PC-3 (cell line): ENCODE measurements around the gene MED12L. TPM values are rescaled to one million over a fixed set of nuclear protein-coding genes. Genes with fewer than 3 reads are reported as not detected.

Experiments
- ATAC-seq: fragments of 200-7000 bp; cut with Tn5 transposase; 2 replicates; pipeline ENCODE4 v1.9.1; 2020; ENCODE audit warnings: mild to moderate bottlenecking, moderate library complexity
- BruUV-seq: library from RNA; stranded (reverse); fragments of 400-500 nt; replicated peaks from 2 replicates; lab custom pipeline; 2021; lab: Mats Ljungman, UMichigan
- CTCF ChIA-PET: fragments of 300-600 bp; sonication (Branson Sonifier 250); formaldehyde crosslinking; loops from one replicate; lab custom pipeline; 2022; ENCODE audit warnings: antibody characterized with exemption; lab: Charles Lee
- POLR2A ChIA-PET: fragments of 300-600 bp; sonication (Branson Sonifier 250); formaldehyde crosslinking; loops from one replicate; lab custom pipeline; 2022; ENCODE audit warnings: antibody characterized with exemption; ENCODE audit not compliant: unreplicated experiment; lab: Charles Lee
- DNase-seq: peaks from one replicate; pipeline ENCODE4 v3.0.0-alpha.2; 2015
- H2AFZ ChIP-seq: fragments of 300-600 bp; sonication (generic); 2 replicates; pipeline ENCODE4 v1.6.0; 2016; ENCODE audit warnings: antibody characterized with exemption, low read length
- H3F3A ChIP-seq: fragments of 300-600 bp; sonication (generic); one replicate; pipeline ENCODE4 v1.6.0; 2017; ENCODE audit warnings: antibody characterized with exemption, low read length, control low read depth, mild to moderate bottlenecking; ENCODE audit not compliant: unreplicated experiment
- H3K27ac ChIP-seq: fragments of 300-600 bp; sonication (generic); 2 replicates; pipeline ENCODE4 v1.5.1; 2016; ENCODE audit warnings: mild to moderate bottlenecking, low read length
- H3K27me3 ChIP-seq: fragments of 300-600 bp; sonication (generic); 2 replicates; pipeline ENCODE4 v1.6.1; 2016; ENCODE audit warnings: low read length, mixed read lengths
- H3K36me3 ChIP-seq: fragments of 300-600 bp; sonication (generic); 2 replicates; pipeline ENCODE4 v1.6.1; 2016; ENCODE audit warnings: low read depth, mixed run types, low read length, mixed read lengths
- H3K4me1 ChIP-seq: fragments of 300-600 bp; sonication (generic); 2 replicates; pipeline ENCODE4 v1.5.1; 2016; ENCODE audit warnings: low read length; ENCODE audit not compliant: insufficient read depth
- H3K4me2 ChIP-seq: fragments of 300-600 bp; sonication (generic); 2 replicates; pipeline ENCODE4 v1.6.0; 2016; ENCODE audit warnings: low read length
- H3K4me3 ChIP-seq: fragments of 300-600 bp; sonication (generic); 2 replicates; pipeline ENCODE4 v1.5.1; 2016; ENCODE audit warnings: mild to moderate bottlenecking, low read length, mixed read lengths
- H3K79me2 ChIP-seq: fragments of 300-600 bp; sonication (generic); 2 replicates; pipeline ENCODE4 v1.6.1; 2017; ENCODE audit warnings: low read length, mixed read lengths
- H3K9ac ChIP-seq: fragments of 300-600 bp; sonication (generic); 2 replicates; pipeline ENCODE4 v1.6.0; 2016; ENCODE audit warnings: mild to moderate bottlenecking, low read length
- H3K9me2 ChIP-seq: fragments of 300-600 bp; sonication (generic); replicated peaks from 2 replicates; pipeline ENCODE4 v1.6.1; 2016; ENCODE audit warnings: mixed run types, low read length, mixed read lengths
- H3K9me3 ChIP-seq: fragments of 300-600 bp; sonication (generic); 2 replicates; pipeline ENCODE4 v1.6.1; 2016; ENCODE audit warnings: low read length, mixed read lengths
- H4K20me1 ChIP-seq: fragments of 300-600 bp; sonication (generic); 2 replicates; pipeline ENCODE4 v1.6.1; 2016; ENCODE audit warnings: low read length, mixed read lengths
- EZH2 ChIP-seq: fragments of 300-600 bp; sonication (generic); IDR thresholded peaks from one replicate; pipeline ENCODE4 v1.6.1; 2017; ENCODE audit warnings: antibody characterized with exemption, mild to moderate bottlenecking, low read length; ENCODE audit not compliant: unreplicated experiment
- EZH2phosphoT487 ChIP-seq: fragments of 300-600 bp; sonication (generic); IDR thresholded peaks from 2 replicates; pipeline ENCODE4 v1.6.1; 2018; ENCODE audit warnings: mild to moderate bottlenecking, antibody characterized with exemption, low read length, borderline replicate concordance
- intact Hi-C: fragments of 100-400 bp; cut with micrococcal nuclease; formaldehyde crosslinking; loops from 2 replicates; pipeline ENCODE4 v1.9.0; 2023
- total RNA-seq: library from RNA; depleted of rRNA; stranded (reverse); fragments of >200 nt; gene quantifications from 2 replicates; pipeline ENCODE4 v1.2.3, GENCODE V29; 2014
- TF ChIP-seq, protein P1 (sequence below): fragments of 300-600 bp; sonication (generic); conservative IDR thresholded peaks from 2 replicates; pipeline ENCODE4 v1.5.1; 2017; ENCODE audit warnings: antibody characterized with exemption, low read depth, mild to moderate bottlenecking, low read length

Gene MED12L
- total RNA-seq, 1 experiment from 2014 or later, result 0.55 TPM

GRCh38 chr3:151146071-151146730, 60.7 kb downstream of the MED12L start:
- peaks cover 26% of the 10 kb centered on the region for H3K27me3 ChIP-seq
- H3K27ac ChIP-seq, result peak overlapping the region; percentile 50
- no peaks in the 10 kb centered on the region for H3K79me2 ChIP-seq
- peak; percentile 86 for ATAC-seq
- no peaks in the 10 kb centered on the region for H3K9me3 ChIP-seq
- no TSS peak for BruUV-seq
- intact Hi-C loops, result loop anchor here (1.0 to 5.0 kb wide), 7 partner anchors 59 to 425 kb away; no protein-coding TSS in a partner anchor
- H2AFZ ChIP-seq, result peak overlapping the region; percentile 50
- CTCF ChIA-PET, result interaction anchor here (0.6 kb wide), 1 partner anchor 61 kb away, joined by 4 read pairs; the partner anchor contains the start of gene MED12L
- DNase-seq, result peak; percentile 89
- peaks cover 4% of the 10 kb centered on the region for H3F3A ChIP-seq
- no peaks in the 10 kb centered on the region for H3K36me3 ChIP-seq
- POLR2A ChIA-PET, result no interaction called here
- H3K9me2 ChIP-seq, result no peaks in the 10 kb centered on the region
- peak overlapping the region; percentile 53 for H3K4me3 ChIP-seq
- H4K20me1 ChIP-seq, result no peaks in the 10 kb centered on the region
- no peak overlapping the region for H3K9ac ChIP-seq
- H3K4me1 ChIP-seq, result peaks cover 17% of the 10 kb centered on the region
- TF ChIP-seq EZH2phosphoT487, result no peak
- TF ChIP-seq, protein P1, sequence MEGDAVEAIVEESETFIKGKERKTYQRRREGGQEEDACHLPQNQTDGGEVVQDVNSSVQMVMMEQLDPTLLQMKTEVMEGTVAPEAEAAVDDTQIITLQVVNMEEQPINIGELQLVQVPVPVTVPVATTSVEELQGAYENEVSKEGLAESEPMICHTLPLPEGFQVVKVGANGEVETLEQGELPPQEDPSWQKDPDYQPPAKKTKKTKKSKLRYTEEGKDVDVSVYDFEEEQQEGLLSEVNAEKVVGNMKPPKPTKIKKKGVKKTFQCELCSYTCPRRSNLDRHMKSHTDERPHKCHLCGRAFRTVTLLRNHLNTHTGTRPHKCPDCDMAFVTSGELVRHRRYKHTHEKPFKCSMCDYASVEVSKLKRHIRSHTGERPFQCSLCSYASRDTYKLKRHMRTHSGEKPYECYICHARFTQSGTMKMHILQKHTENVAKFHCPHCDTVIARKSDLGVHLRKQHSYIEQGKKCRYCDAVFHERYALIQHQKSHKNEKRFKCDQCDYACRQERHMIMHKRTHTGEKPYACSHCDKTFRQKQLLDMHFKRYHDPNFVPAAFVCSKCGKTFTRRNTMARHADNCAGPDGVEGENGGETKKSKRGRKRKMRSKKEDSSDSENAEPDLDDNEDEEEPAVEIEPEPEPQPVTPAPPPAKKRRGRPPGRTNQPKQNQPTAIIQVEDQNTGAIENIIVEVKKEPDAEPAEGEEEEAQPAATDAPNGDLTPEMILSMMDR, result peak; percentile 97
- peak overlapping the region; percentile 78 for H3K4me2 ChIP-seq

GRCh38 chr3:151146731-151147091, 61.2 kb downstream of the MED12L start:
- Histone ChIP-seq H3K79me2 (no peaks in the 10 kb centered on the region), H3K9me3 (no peaks in the 10 kb centered on the region), H3K27ac (peak overlapping the region; percentile 19), H2AFZ (no peak overlapping the region), H3K4me3 (peak overlapping the region; percentile 53; the same call in 1 of the 2 replicates), H3K4me1 (peaks cover 17% of the 10 kb centered on the region), H3K9me2 (no peaks in the 10 kb centered on the region), H4K20me1 (no peaks in the 10 kb centered on the region), H3F3A (peaks cover 4% of the 10 kb centered on the region), H3K4me2 (peak overlapping the region; percentile 78), H3K9ac (no peak overlapping the region), H3K36me3 (no peaks in the 10 kb centered on the region), H3K27me3 (peaks cover 24% of the 10 kb centered on the region)
- ATAC-seq, result no peak
- ChIA-PET CTCF (interaction anchor here (0.6 kb wide), 1 partner anchor 61 kb away, joined by 4 read pairs; the partner anchor contains the start of gene MED12L), POLR2A (no interaction called here)
- no TSS peak for BruUV-seq
- intact Hi-C loops, result loop anchor here (1.0 to 5.0 kb wide), 7 partner anchors 60 to 425 kb away; no protein-coding TSS in a partner anchor
- no peak for DNase-seq
- TF ChIP-seq, protein P1, result no peak
- TF ChIP-seq EZH2phosphoT487, result no peak
- TF ChIP-seq EZH2, result no peak

GRCh38 chr3:151147299-151147698, 61.8 kb downstream of the MED12L start:
- Histone ChIP-seq H2AFZ (no peak overlapping the region), H3K27ac (no peak overlapping the region), H3K36me3 (no peaks in the 10 kb centered on the region), H4K20me1 (no peaks in the 10 kb centered on the region), H3K9me3 (no peaks in the 10 kb centered on the region), H3K4me1 (peaks cover 17% of the 10 kb centered on the region), H3F3A (peaks cover 4% of the 10 kb centered on the region), H3K9ac (no peak overlapping the region), H3K9me2 (no peaks in the 10 kb centered on the region), H3K4me2 (no peak overlapping the region; the same call in 1 of the 2 replicates), H3K27me3 (peaks cover 18% of the 10 kb centered on the region), H3K79me2 (no peaks in the 10 kb centered on the region), H3K4me3 (no peak overlapping the region)
- intact Hi-C loops, result loop anchor here (2.0 to 5.0 kb wide), 2 partner anchors 60 to 275 kb away; no protein-coding TSS in a partner anchor
- ChIA-PET POLR2A (no interaction called here), CTCF (interaction anchor here (0.9 kb wide), 1 partner anchor 10 kb away, joined by 3 read pairs; no protein-coding TSS in a partner anchor)
- BruUV-seq, result no TSS peak
- no peak for DNase-seq
- no peak for TF ChIP-seq EZH2
- TF ChIP-seq EZH2phosphoT487, result no peak
- TF ChIP-seq, protein P1, result no peak
- no peak for ATAC-seq
